OCI-LY7 (cell line): ENCODE measurements around the gene C9orf78.

Experiments
- CTCF ChIP-seq: fragments of 200-600 bp; sonication (generic); conservative IDR thresholded peaks from 2 replicates; pipeline ENCODE4 v1.5.1; 2014; ENCODE audit warnings: mild to moderate bottlenecking, antibody characterized with exemption, low read length, moderate library complexity, mixed read lengths
- EZH2phosphoT487 ChIP-seq: fragments of 200-600 bp; sonication (generic); IDR thresholded peaks from 2 replicates; pipeline ENCODE4 v1.6.1; 2018; ENCODE audit warnings: low read depth, borderline replicate concordance, mild to moderate bottlenecking, mixed run types, antibody characterized with exemption, low read length, moderate library complexity, mixed read lengths

DNA sequence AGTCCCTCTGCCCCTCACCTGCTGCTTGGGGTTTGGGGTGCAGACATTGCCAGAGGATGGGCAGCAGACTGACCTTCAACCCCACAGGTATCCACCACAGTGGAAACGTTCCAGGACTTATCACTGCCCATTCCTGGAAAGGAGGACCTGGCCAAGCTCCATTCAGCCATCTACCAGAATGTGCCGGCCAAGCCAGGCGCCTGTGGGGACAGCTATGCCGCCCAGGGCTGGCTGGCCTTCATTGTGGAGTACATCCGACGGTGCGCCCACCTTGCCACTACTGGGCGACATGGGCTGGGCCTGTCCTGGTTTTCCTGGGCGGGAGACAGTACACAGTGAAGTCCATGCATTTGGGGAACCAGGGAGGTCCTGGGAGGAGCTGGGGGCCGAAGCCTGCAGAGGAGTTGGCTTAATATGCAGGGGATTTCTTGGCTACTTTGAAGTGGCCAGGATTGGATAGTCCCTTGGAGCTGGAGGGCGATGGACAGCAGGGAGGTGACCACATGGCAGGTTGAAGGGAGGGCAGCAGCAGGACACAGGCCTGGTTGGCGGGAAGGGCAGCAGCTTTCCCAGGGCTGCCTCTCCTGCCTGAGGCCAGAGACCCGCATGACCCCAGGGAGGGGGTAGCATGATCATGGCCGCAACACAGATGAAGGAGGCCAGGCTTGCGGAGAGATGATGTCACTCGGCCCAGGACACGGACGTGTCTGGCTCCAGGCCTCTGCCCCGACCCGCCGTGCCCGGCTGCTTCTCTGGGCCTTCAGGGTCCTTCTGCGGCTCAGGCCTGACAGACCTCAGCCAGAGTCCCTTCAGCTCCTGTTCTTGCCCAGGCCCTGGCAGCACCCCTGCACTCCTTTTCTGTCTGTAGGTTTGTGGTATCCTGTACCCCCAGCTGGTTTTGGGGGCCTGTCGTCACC is 34.8 kb upstream of the C9orf78 start:
- TF ChIP-seq CTCF: no peak
- TF ChIP-seq EZH2phosphoT487: no peak
